Measurements from ENCODE around the gene MYO18A.

DNA sequence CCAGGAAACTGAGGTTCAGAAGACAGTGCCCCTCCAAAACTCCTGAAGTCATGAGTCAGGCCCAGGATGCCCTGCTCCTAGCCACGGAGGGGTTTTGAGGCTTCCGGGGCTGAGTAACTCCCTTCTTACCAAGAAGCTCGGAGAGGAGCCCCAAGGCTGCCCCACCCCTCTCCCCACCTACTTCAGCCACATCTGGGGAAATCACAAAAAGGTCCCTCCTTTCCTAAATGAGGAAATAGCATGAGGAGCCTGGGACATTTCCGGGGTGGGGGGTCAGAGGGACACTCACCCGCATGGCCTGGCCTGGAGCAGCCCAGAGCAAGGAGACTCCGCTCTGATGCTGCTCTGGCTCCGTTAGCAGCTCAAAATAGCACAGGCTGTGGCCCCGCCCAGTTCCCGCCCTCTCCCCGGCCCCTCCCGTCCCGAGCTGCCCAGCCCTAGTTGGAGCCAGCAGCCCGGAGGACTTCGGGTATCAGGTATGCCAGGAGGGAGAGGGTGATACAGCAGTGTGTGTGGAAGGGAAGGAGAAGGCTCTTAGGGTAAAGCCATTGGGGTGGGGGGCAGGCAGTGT, 40.1 kb downstream of the MYO18A start:
- peak; percentile 48 to 72 (median 50) for TF ChIP-seq POLR2AphosphoS5 (IDR thresholded peaks at IDR 0.05)
- TF ChIP-seq CTCF (IDR thresholded peaks at IDR 0.05) = no peak
- TF ChIP-seq POLR2A (IDR thresholded peaks at IDR 0.05) = no peak
